Measurements from ENCODE around the gene PITX1.
A peak's percentile ranks its signal among the peaks of the same experiment; 100 is the strongest.

Gene PITX1

DNA sequence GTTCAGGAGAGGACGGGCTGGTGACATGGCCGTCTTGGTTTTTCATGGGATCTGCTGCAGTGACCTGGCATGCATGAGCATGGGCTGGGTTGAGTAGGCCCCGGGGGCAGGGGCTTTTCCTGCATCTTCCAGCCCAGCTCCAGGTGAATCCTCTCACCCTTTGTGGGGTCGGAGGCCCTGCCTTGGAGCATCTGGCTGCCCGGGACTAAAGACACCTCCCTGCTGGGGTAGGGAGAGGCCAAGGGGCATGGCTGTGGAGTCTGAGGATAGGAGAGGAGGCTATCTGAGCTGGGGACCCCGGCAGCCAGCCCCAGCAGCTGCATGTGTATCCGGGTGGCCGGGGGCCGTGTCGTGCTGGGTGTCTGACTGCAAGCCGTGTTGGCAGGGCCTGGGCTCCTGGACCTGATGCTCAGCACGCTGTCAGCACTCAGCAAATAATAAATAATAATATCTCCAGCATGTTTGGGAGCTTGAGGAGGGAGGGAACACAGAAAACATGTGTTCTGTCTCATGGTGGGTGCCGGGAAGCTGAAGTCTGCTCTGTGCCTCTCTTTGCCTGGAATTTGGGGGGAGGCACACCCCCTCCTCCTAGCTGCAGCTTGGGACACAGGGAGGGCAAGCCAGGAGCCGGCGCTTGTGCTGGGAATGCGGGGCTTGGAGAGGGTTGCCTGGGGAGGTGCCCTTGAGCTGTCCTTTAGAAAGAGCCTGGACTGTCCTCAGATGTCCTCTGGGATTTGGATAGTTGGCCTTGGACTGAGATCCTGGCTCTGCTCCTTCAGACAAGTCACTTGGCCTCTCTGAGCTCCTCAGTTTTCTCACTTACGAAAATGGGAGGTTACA is 28.4 kb upstream of the PITX1 start:
- DNase-seq (ENCODE audit: low spot score) = no peak

DNA sequence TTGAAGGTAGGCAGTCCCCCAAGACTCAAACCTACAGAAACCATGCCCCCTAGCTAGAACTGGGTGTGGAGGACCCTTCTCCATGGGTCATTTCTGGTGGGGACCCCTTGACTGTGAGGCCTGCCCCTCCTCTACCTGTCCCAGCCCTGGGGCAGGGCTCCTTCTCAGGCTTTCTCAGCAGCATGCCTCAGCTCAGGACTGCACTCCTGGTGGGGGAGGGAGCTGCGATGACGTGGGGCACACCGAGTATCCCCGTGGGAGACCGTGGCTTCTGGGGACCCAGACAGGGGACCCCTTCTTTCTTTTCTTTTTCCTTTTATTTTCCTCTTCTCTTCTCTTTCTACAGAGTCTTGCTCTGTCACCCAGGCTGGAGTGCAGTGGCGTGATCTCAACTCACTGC is 27.0 kb upstream of the PITX1 start:
- DNase-seq (ENCODE audit: low spot score) = no peak

DNA sequence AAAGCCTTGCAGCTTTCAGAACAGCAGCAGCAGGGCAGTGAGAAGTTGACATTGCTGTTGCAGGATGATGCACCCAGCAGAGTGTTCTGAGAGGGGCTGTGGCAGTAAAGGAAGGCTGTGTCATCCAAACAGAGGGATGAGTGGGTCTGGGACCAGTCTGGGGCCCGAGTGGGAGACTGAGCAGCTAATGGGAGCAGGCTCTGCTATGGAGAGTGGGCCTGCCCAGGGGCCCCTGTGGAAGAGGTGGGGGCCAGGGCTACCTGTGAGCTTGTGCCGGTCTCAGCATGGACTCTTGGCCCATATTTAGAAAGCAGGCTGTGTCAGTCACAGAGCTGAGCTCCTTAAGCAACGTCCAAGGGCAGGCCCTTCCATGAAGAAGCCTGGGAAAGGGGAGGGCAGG is 26.0 kb upstream of the PITX1 start:
- no peak for DNase-seq (ENCODE audit: low spot score)

DNA sequence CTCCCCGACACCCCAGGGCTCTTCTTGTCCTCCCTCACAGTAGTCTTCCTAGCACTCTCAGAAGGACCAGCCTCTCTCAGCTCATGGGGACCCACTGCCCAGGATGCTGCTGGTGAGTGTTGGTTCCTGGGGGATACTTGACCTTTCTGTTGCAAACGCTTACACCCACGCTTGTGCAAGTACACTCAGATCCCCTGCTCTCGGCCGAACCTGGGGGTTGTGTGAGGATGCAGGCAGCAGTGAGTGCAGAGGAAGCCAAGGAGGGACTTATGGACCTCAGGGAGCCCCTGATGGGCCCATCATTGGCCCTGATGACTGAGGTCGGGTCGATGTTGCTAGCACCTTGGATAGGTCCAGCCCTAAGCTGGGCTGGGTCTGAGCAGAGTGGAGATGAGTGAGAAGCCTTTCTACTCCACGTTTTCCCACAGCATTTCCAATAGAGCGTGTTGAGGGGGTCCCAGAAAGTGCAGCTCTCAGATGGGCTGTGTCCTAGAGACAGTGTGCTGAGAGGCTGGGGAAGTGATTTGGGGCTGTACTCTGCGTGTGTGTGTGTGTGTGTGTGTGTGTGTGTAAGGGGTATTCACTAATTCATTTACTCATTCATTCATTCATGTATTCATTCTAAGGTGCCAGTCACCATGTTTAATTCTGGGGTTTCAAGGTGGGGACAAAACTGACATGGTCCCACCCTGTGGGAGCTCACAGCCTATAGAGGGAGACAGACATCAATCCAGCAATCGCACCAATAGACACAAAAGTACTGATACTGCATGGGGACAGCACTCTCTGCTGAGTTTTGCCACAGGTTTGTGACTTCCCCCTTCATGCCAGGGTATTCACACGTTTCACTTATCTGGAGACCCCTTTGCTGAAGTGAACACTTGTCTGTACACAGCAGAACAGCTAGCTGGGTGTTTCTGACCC is 25.2 kb upstream of the PITX1 start:
- no peak for DNase-seq (ENCODE audit: low spot score)

DNA sequence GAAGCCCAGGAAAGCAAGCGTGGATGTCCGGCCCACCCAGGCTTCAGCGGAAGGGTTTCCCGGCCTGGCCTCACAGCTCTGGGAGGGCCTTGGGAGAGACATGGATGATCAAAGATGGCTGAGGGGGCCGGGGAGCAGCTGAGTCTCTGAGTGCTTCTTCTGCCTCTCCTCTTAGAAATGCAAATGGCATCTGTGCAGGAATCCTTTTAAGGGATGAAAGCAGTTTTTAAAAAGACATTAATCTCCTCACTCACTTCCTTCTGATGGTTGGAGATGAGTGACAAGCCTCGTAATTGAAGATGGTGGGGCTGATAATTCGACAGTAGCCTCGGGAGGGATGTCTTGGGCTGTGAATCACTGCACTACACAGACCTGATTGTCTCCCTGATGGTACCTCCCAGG is 24.3 kb upstream of the PITX1 start:
- DNase-seq (ENCODE audit: low spot score) = no peak

DNA sequence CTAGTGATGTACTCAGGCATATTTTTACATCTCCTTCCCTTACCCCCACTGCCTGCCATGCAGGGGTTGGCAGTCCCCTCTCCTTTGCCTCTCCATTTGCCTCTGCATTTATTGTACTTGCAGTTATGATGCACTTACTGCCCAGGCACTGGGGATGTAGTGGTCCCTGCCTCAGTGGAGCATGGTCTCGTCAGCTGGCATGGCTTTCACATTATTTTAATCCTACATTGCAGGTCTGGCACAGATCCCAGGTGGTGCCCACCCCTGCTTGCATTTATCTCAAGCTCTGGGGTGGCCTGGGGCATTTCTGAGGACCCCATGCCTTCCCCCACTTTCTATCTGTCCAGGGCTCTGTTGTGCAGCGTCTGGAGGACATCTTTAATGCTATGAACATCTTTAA is 23.2 kb upstream of the PITX1 start:
- no peak for DNase-seq (ENCODE audit: low spot score)

DNA sequence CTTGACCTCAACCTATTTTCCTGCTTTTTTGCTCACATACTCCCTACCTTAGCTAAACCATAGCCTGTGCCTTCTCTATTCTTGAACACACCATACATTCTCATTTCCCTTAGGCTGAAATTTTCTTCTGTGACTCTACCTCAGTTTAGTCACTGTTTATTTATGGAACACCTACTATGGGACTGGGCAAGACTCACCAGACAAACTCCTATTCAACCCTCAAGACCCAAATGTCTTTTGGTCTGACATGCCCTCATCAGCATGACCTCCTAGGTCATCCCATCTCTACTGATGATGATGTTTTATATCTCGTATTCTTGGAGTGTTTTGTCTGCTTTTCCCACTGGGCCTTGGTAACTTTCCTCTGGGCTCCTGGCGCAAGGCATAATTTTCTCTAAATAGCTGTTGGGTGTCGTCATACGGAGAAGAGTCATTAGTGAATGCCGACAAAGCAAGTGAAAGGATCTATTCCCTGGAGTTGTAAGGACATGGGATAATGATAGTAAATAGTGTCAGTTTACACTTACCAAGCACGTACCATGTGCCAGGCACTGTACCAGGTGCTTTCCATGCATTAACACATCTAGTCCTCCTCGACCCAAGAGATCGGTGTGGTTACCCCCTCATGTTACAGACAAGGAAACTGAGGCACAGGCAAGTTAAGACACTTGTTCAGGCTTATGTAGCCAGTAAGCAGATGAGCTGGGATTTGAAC is 22.4 kb upstream of the PITX1 start:
- no peak for DNase-seq (ENCODE audit: low spot score)

DNA sequence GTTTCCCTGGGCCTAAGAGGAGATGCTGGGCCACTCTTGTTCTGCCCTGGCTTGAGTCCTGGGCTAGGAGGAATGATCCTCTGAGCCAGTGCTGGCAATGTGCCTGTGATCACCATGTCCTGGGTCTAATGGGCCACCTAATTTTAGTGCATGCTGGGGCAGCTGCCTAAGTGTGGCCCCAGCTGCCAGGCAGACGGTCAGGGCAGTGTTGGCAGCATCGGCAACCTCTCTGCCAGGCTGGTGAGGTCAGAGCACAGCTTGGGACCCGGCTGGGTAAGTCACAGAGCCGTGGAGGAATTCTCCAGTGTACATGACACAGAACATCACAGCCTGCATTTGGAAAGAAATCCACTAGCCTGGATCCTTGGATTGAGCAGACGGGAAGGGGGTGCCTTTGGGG is 21.4 kb upstream of the PITX1 start:
- no peak for DNase-seq (ENCODE audit: low spot score)

DNA sequence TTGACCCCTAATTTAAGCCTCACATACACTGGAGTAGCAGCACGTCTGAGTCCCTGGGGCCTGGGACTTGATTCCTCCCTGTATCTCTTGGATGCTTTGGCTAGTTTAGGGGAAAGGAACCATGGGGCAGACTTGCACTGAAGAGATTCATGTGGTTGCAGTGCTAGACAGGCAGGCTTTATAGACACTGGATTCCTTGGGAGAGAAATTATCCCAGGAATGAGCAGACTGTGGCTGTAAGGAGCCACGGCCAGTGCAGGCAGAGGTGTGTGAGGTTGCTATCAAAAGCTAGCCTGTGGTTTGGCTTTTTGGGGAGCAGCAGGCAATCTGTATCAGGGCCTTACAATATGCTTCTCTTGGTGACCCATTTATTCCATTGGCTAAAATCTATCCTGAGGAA is 20.5 kb upstream of the PITX1 start:
- no peak for DNase-seq (ENCODE audit: low spot score)

DNA sequence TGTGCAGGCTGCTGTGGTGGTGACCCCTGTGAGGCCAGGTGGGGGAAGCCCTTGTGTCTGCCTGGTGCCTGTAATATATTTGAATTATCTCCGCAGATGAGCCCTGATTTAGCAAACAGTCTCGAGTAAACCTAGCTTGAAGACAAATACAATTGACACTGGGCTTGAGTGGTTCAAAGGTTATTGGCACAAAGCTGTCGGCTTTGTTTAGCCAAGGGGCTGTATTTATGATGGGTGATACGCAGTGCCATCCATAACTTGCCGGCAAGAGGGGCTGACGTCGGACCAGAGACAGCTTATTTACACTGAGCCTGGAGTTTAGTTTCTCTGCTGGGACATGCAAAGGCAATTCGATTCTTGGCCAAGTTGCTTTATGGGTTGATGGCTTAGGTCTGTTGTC is 20.0 kb upstream of the PITX1 start:
- no peak for DNase-seq (ENCODE audit: low spot score)

DNA sequence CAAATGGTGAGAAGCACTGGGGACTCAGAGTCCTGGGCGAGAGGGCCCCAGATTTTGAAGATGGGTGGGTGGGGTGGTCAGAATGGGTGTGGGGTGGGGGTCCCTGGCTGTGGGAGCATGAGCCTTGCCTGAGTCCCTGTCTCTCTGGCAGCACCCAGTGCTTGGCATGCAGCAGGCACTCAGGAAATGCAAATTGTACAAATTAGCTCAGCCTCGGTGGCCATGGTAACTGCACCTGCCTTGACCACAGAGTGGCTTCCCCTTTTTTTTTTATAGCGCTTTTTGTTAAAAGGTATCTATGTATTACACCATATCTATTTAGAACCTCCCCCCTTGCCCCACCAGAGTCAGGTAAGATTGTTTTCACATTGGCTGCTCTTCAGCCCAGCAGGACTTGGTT is 19.2 kb upstream of the PITX1 start:
- no peak for DNase-seq (ENCODE audit: low spot score)

DNA sequence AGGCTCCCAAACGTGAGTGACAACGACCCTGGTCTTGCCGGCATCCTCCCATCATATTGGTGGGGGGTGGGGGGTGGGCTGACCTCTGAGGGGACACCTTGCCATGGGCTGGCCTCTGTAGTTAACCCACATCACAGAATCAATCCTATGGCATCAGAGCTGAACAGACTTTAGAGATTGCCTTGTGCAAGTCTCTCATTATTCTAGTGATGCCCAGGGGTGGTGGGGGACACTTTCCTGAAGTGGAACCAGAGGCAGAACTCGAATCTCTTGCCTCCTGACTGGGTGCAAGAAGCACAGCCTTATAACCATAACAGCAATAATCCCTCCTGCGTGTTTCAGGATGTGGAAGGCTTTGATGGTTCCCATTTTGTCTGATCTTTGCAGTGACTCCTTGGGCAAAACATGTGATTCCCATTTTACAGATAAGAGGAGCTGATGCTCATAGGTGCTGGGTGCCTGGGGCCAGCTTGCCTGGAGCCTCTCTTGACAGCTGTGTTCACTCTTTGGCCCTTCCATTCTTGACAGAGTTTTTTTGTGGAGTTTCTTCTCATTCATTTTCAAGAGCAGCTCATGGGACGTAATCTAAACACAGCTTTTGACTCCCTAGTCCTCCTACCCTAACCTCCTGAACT is 18.6 kb upstream of the PITX1 start:
- DNase-seq (ENCODE audit: low spot score) = no peak

DNA sequence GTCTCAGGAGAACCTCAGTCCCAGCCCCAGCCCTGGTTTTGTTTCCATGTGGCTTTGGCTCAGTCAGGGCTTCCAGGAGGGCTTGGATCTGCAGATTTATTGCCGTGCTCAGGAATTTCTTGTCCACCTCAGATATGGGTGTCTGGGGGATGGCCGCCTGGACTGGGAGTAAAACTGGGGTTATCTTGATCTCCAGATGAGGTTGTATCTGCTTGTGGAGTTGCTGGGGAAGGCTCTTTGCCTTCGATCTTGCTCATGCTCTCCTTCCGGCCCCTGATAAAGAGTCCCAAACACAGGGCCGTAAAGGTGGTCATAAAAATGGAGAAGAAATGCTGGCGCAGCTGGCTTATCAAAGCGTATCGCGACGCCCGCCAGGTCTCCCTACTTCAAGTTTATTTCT is 17.8 kb upstream of the PITX1 start:
- no peak for DNase-seq (ENCODE audit: low spot score)

DNA sequence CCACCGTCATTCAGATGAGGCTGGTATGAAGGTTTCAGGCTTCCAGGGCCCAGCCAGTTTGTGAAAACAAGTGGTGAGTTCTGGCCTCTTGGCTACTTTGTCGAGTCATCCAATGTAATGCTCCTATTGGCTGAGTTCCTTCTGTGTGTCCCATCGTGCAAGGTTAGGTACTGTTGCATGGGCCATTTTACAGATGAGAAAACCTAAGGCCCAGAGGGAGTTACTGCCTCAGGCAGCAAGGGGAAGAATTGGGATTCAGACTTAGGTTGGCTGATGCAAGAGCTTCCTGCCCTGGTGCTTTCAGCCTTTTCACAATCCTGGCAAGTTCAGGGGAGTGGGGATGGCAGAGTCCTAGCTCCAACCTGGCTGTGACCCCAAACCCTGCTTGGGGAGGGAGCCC is 17.4 kb upstream of the PITX1 start:
- no peak for DNase-seq (ENCODE audit: low spot score)

DNA sequence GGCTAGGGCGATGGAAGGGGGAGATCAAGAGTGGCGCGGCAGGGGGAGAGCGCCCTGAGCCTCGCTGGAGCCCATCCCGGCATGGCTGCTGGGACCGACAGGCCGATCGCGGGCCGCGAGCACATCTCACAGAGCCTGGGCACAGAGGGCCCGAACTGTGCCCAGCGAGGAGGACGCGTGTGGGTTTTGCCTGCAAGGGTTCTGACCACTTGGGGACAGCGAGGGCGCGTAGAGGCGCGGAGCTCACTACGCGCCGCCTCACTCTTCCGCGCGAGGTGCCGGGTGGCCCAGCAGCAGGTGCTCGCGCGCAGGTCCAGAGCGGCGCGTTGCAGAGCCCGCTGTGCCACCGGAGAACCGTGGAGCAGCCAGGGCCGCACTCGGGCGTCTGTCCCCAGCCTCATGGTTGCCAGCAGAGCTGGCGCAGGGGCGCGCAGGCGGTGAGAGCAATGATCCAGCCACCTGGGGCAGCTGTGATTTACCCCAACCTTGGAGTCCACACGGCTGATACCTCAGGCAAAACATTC is 16.3 kb upstream of the PITX1 start:
- DNase-seq (ENCODE audit: low spot score) = peak; percentile 52

DNA sequence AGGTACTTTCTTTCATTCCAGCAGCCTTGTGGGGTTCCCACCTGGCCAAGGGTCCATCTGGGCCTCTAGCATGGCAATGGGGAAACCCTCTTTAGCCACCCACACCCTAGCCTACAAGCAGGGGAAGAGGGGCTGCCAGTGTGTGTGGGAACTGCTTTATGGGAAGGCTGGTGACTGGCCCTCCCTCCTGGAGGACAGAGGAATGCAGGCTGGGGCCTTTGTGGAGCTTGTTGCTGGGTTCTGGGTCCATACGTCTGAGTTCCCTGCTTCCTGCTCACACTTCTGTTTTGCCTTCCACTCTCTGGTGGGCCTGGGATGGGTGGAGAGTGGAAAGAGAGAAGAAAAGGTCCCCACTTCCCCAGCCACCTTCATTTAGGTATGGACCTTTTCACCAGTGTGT is 14.9 kb upstream of the PITX1 start:
- no peak for DNase-seq (ENCODE audit: low spot score)

DNA sequence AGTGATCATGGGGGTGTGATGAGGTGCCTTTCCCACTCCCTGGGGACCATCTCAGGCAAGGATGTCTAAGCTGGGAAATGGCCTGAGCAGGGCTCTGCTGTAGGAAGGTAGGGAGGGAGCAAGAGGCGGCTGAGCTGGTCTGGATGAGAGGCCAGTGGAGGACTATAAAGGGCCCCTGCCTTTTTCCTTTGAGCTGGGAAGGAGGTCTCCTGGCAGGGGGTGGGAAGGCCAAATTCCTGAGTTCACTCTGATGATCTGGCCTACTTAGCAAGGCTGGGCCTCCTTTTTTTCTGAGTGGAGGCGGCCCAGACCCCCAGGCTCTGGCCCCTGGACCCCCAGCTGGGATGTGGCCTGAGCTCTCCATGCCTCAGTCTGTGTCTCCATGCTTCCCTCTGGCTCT is 14.3 kb upstream of the PITX1 start:
- DNase-seq (ENCODE audit: low spot score) = peak; percentile 63

DNA sequence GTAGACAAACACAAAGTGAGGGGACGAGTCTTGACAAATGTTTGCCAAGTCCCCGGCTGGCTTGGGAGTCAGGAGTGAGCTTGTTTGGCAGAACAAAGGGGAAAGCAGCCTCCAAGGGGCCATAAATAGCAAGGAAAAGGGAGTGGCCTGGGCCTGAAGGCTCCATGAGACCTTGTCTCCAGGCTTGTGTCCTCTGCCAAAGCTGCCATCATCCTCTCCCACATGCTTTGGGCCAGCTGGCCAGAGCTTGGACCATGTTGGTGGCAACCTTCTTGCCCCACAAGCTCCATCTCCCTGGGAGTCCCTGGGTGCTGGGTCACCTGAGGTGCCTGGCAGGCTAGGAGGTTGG is 13.3 kb upstream of the PITX1 start:
- DNase-seq (ENCODE audit: low spot score) = no peak

DNA sequence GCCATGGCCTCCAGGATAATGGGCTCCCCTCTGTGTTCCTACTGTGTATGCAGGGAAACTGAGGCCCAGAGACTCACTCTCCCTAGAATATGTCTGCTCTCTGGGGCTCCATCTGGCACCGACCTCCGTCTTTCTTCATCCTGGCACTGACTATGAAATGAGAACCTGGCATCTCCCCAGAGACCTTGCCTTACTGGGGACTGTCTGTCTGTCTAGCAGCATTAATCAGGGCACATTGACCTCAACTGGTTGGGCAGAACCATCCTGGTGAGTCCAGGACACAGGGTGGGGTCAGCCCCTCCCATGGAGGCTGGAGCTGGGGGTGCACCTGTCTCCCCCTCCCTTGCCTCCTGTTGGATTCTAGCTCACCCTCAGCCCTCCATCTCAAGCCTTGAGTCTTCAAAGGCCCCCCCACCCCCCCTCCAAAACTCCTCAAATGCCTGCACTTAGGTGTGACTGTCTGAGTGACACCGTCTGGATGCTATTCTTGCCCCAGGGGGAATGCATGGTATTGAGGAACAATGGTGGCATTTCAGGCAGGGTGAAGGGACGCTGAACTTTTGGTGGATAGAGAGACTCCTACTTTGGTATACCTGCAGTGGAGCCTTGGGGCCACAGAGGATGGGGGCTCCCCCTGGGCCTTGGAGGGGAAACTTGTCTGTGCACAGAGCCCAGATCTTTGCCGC is 12.8 kb upstream of the PITX1 start:
- no peak for DNase-seq (ENCODE audit: low spot score)

DNA sequence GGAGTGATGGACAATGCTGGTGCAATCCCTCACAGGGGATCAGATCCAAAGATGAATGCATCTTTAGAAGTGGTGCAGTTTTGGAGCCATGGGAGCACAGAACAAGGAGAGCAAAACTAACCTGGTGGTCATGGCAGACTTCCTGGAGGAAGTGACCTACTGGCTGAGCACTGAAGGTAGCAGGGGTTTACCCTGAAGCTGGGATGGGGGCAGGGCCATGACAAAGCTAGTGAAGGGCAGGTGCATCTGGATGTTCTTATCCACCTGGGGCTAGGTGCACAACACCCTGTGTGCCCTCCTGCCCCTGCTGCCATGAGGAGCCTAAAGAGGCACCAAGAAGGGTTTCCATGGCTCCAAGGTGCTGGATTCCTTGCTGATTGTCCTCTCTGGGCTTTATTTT is 11.5 kb upstream of the PITX1 start:
- DNase-seq (ENCODE audit: low spot score) = no peak

DNA sequence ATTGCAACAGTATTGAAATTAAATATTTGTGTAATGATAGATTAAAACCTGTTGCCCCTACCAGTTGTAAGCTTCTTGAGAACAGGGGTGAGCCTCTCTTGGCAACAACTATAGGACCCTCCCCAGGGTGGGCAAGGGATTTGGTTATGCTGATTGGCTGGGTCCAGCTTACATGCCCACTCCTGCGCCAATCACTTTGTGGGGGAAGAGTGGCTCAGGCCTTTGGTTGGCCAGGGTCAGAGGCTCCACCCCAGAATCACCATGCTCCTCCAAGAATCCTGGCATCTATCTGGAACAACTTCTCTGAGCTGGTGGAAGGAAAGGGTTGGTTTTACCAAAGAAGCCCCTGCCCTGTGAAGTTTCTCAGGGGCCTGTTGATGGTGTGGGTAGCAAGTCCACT is 8.6 kb upstream of the PITX1 start:
- DNase-seq (ENCODE audit: low spot score) = peak; percentile 85

Measured in iPS-NIHi11 (cell line).